ENCODE results near the gene CLIC3. TPM values are rescaled to one million over a fixed set of nuclear protein-coding genes. Genes with fewer than 3 reads are reported as not detected.

The CLIC3 gene
- total and polyA plus RNA-seq, 4 donors = 17.2 to 115 (median 81.1) TPM

- no peak for DNase-seq
- Histone ChIP-seq H3K27me3 (ENCODE audit: control insufficient read depth in 3 of 3, insufficient read depth in 3 of 3, low read length in 2 of 3) (no peaks in the 10 kb centered on the region), H3K36me3 (ENCODE audit: control insufficient read depth in 4 of 4, insufficient read depth in 4 of 4, low read length in 4 of 4) (no peaks in the 10 kb centered on the region), H3K9ac (ENCODE audit: insufficient read depth in 1 of 2, low read length in 2 of 2) (no peak overlapping the region), H3K9me3 (ENCODE audit: control insufficient read depth in 4 of 4, insufficient read depth in 3 of 4, low read length in 3 of 4) (no peaks in the 10 kb centered on the region), H3K4me1 (ENCODE audit: control insufficient read depth in 5 of 5, insufficient read depth in 5 of 5, low read length in 5 of 5) (peaks cover 0 to 30% (median 9%) of the 10 kb centered on the region in 5 donors), H3K27ac (ENCODE audit: low read depth in 1 of 2, low read length in 1 of 2) (no peak overlapping the region), H3K4me3 (no peak overlapping the region)
- 70 to 80% methylated on average over 13 of the region's 13 CpGs for WGBS, 2 donors
- no peak for ATAC-seq (ENCODE audit: insufficient read depth, low FRiP score)
- no peak for TF ChIP-seq CTCF (IDR thresholded peaks at IDR 0.05; ENCODE audit: control extremely low read depth, extremely low read depth)
Observed at GRCh38 chr9:136972743-136973142, 23.6 kb downstream of the CLIC3 start.

GRCh38 chr9:136972335-136972734 is 24.0 kb downstream of the CLIC3 start:
- WGBS, 2 donors = 87 to 89% methylated on average over 11 of the region's 11 CpGs
- DNase-seq = no peak

GRCh38 chr9:136971746-136972145 is 24.6 kb downstream of the CLIC3 start:
- no peaks in the 10 kb centered on the region for H3K36me3 ChIP-seq (ENCODE audit: control insufficient read depth in 4 of 4, insufficient read depth in 4 of 4, low read length in 4 of 4)
- H3K27ac ChIP-seq (ENCODE audit: low read depth in 1 of 2, low read length in 1 of 2) = no peak overlapping the region
- 85 to 87% methylated on average over 12 to 14 of the region's 14 CpGs for WGBS, 2 donors
- no peak overlapping the region for H3K4me3 ChIP-seq
- H3K4me1 ChIP-seq (ENCODE audit: control insufficient read depth in 5 of 5, insufficient read depth in 5 of 5, low read length in 5 of 5) = peaks cover 0 to 20% (median 5%) of the 10 kb centered on the region in 5 donors
- H3K27me3 ChIP-seq (ENCODE audit: control insufficient read depth in 3 of 3, insufficient read depth in 3 of 3, low read length in 2 of 3) = no peaks in the 10 kb centered on the region
- no peak for DNase-seq
- no peak for ATAC-seq (ENCODE audit: insufficient read depth, low FRiP score)
- no peak for TF ChIP-seq CTCF (IDR thresholded peaks at IDR 0.05; ENCODE audit: control extremely low read depth, extremely low read depth)
- H3K9ac ChIP-seq (ENCODE audit: insufficient read depth in 1 of 2, low read length in 2 of 2) = no peak overlapping the region
- H3K9me3 ChIP-seq (ENCODE audit: control insufficient read depth in 4 of 4, insufficient read depth in 3 of 4, low read length in 3 of 4) = no peaks in the 10 kb centered on the region

More at GRCh38 chr9:136972335-136972734, 24.0 kb downstream of the CLIC3 start:
- Histone ChIP-seq H3K4me3 (no peak overlapping the region), H3K9me3 (ENCODE audit: control insufficient read depth in 4 of 4, insufficient read depth in 3 of 4, low read length in 3 of 4) (no peaks in the 10 kb centered on the region), H3K36me3 (ENCODE audit: control insufficient read depth in 4 of 4, insufficient read depth in 4 of 4, low read length in 4 of 4) (no peaks in the 10 kb centered on the region), H3K4me1 (ENCODE audit: control insufficient read depth in 5 of 5, insufficient read depth in 5 of 5, low read length in 5 of 5) (peaks cover 0 to 26% (median 5%) of the 10 kb centered on the region in 5 donors), H3K27ac (ENCODE audit: low read depth in 1 of 2, low read length in 1 of 2) (no peak overlapping the region), H3K27me3 (ENCODE audit: control insufficient read depth in 3 of 3, insufficient read depth in 3 of 3, low read length in 2 of 3) (no peaks in the 10 kb centered on the region), H3K9ac (ENCODE audit: insufficient read depth in 1 of 2, low read length in 2 of 2) (no peak overlapping the region)
- no peak for ATAC-seq (ENCODE audit: insufficient read depth, low FRiP score)
- no peak for TF ChIP-seq CTCF (IDR thresholded peaks at IDR 0.05; ENCODE audit: control extremely low read depth, extremely low read depth)

GRCh38 chr9:136970361-136970760 is 26.0 kb downstream of the CLIC3 start:
- ATAC-seq (ENCODE audit: insufficient read depth, low FRiP score) (no peak), DNase-seq (no peak)
- Histone ChIP-seq H3K36me3 (ENCODE audit: control insufficient read depth in 4 of 4, insufficient read depth in 4 of 4, low read length in 4 of 4) (no peaks in the 10 kb centered on the region), H3K27me3 (ENCODE audit: control insufficient read depth in 3 of 3, insufficient read depth in 3 of 3, low read length in 2 of 3) (no peaks in the 10 kb centered on the region), H3K4me1 (ENCODE audit: control insufficient read depth in 5 of 5, insufficient read depth in 5 of 5, low read length in 5 of 5) (peaks cover 0 to 18% (median 5%) of the 10 kb centered on the region in 5 donors), H3K27ac (ENCODE audit: low read depth in 1 of 2, low read length in 1 of 2) (no peak overlapping the region), H3K9me3 (ENCODE audit: control insufficient read depth in 4 of 4, insufficient read depth in 3 of 4, low read length in 3 of 4) (no peaks in the 10 kb centered on the region), H3K9ac (ENCODE audit: insufficient read depth in 1 of 2, low read length in 2 of 2) (no peak overlapping the region), H3K4me3 (no peak overlapping the region)
- TF ChIP-seq CTCF (IDR thresholded peaks at IDR 0.05; ENCODE audit: control extremely low read depth, extremely low read depth) = no peak
- whole genome bisulfite sequencing, 2 donors = 80 to 90% methylated on average over 11 of the region's 11 CpGs

Data from lung (tissue), 12 donors.